HepG2 (cell line): ENCODE data around the gene GNL1.
"Not testable (repeated sequence)": the region's sequence is repeated elsewhere in the genome, so short reads cannot be mapped to it uniquely, and the experiment has no call there.

Experiments
- CEBPB ChIP-seq: IDR thresholded peaks from 2 replicates; pipeline ENCODE4 v1.6.1; 2011; ENCODE audit warnings: low read depth, low read length, improper control_type of control experiment, borderline replicate concordance
- POLR2A ChIP-seq, 2 experiments: IDR thresholded peaks; 2 replicates each; pipeline ENCODE4 v1.6.1; 2011; ENCODE audit warnings: low read depth in 2 of 2, low read length in 2 of 2, mild to moderate bottlenecking in 1 of 2, moderate library complexity in 1 of 2; ENCODE audit not compliant: insufficient read depth in 1 of 2
- TP53 ChIP-seq: sonication (generic); formaldehyde crosslinking; conservative IDR thresholded peaks from 2 replicates; pipeline ENCODE4 v1.4.0; 2020; ENCODE audit warnings: missing genetic modification reagents
- UBTF ChIP-seq: sonication (generic); formaldehyde crosslinking; IDR thresholded peaks from 2 replicates; pipeline ENCODE4 v1.4.0; 2020; ENCODE audit warnings: mild to moderate bottlenecking, missing genetic modification reagents

- not testable (repeated sequence) for TF ChIP-seq POLR2A (IDR thresholded peaks at IDR 0.05; ENCODE audit: insufficient read depth in 1 of 2, low read depth in 2 of 2, low read length in 2 of 2); UBTF (CRISPR knock-in tag); CEBPB; TP53
Measured at GRCh38 chr6:30521082-30521481, 35.2 kb downstream of the GNL1 start.
